HEK293 (cell line): Measurements from ENCODE around the gene DNM1.

ENCODE experiments used
- YY1 ChIP-seq: fragments of 450-650 bp; formaldehyde crosslinking; IDR thresholded peaks from 2 replicates; pipeline ENCODE4 v1.5.1; 2018; ENCODE audit warnings: missing biosample characterization, missing genetic modification characterization
- ZNF24 ChIP-seq: fragments of 450-650 bp; formaldehyde crosslinking; IDR thresholded peaks from 2 replicates; pipeline ENCODE4 v1.5.1; 2016; ENCODE audit warnings: missing biosample characterization, missing genetic modification characterization
- ZNF391 ChIP-seq: fragments of 450-650 bp; formaldehyde crosslinking; IDR thresholded peaks from 2 replicates; pipeline ENCODE4 v1.5.1; 2016; ENCODE audit warnings: low read depth, missing biosample characterization, missing genetic modification characterization, borderline replicate concordance
- TF ChIP-seq, protein P1 (sequence below): fragments of 450-650 bp; formaldehyde crosslinking; IDR thresholded peaks from 2 replicates; pipeline ENCODE4 v1.5.1; 2016; ENCODE audit warnings: missing biosample characterization, missing genetic modification characterization
- TF ChIP-seq, protein P2 (sequence below): fragments of 450-650 bp; formaldehyde crosslinking; conservative IDR thresholded peaks from 2 replicates; pipeline ENCODE4 v1.5.1; 2016; ENCODE audit warnings: low read depth, missing biosample characterization, missing genetic modification characterization

GRCh38 chr9:128206916-128207910, 4.0 kb downstream of the DNM1 start:
- TF ChIP-seq ZNF391 (tag by site-specific recombination) (no peak), YY1 (tag by site-specific recombination) (no peak), ZNF24 (tag by site-specific recombination) (no peak)
- TF ChIP-seq, protein P1, sequence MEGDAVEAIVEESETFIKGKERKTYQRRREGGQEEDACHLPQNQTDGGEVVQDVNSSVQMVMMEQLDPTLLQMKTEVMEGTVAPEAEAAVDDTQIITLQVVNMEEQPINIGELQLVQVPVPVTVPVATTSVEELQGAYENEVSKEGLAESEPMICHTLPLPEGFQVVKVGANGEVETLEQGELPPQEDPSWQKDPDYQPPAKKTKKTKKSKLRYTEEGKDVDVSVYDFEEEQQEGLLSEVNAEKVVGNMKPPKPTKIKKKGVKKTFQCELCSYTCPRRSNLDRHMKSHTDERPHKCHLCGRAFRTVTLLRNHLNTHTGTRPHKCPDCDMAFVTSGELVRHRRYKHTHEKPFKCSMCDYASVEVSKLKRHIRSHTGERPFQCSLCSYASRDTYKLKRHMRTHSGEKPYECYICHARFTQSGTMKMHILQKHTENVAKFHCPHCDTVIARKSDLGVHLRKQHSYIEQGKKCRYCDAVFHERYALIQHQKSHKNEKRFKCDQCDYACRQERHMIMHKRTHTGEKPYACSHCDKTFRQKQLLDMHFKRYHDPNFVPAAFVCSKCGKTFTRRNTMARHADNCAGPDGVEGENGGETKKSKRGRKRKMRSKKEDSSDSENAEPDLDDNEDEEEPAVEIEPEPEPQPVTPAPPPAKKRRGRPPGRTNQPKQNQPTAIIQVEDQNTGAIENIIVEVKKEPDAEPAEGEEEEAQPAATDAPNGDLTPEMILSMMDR (tag by site-specific recombination) = no peak
- TF ChIP-seq, protein P2, sequence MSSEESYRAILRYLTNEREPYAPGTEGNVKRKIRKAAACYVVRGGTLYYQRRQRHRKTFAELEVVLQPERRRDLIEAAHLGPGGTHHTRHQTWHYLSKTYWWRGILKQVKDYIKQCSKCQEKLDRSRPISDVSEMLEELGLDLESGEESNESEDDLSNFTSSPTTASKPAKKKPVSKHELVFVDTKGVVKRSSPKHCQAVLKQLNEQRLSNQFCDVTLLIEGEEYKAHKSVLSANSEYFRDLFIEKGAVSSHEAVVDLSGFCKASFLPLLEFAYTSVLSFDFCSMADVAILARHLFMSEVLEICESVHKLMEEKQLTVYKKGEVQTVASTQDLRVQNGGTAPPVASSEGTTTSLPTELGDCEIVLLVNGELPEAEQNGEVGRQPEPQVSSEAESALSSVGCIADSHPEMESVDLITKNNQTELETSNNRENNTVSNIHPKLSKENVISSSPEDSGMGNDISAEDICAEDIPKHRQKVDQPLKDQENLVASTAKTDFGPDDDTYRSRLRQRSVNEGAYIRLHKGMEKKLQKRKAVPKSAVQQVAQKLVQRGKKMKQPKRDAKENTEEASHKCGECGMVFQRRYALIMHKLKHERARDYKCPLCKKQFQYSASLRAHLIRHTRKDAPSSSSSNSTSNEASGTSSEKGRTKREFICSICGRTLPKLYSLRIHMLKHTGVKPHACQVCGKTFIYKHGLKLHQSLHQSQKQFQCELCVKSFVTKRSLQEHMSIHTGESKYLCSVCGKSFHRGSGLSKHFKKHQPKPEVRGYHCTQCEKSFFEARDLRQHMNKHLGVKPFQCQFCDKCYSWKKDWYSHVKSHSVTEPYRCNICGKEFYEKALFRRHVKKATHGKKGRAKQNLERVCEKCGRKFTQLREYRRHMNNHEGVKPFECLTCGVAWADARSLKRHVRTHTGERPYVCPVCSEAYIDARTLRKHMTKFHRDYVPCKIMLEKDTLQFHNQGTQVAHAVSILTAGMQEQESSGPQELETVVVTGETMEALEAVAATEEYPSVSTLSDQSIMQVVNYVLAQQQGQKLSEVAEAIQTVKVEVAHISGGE (tag by site-specific recombination) = no peak
